Activated T-helper 1 cell treated with anti-CD3 and anti-CD28 coated beads, Interleukin-12 subunit alpha, Interleukin-12 subunit beta, Interleukin-2, Interleukin-4 antibody, amounts not matched to agents 30 ng/mL and 10 ng/mL and 1 ng/mL, durations not matched to agents 14 hours and 24 hours and 36 hours (primary cell): ENCODE results near the gene COX4I1. TPM values are rescaled to one million over a fixed set of nuclear protein-coding genes. Genes with fewer than 3 reads are reported as not detected.

Experiments used
- DNase-seq: peaks from one replicate; pipeline ENCODE4 v3.0.0; 2021; ENCODE audit warnings: low spot score
- H3K27ac Mint-ChIP-seq: one replicate; pipeline ENCODE4 v1.8.0; 2021; ENCODE audit warnings: mild to moderate bottlenecking, mixed read lengths
- H3K27me3 Mint-ChIP-seq: one replicate; pipeline ENCODE4 v1.8.0; 2022; ENCODE audit warnings: mild to moderate bottlenecking, moderate library complexity, mixed read lengths; ENCODE audit not compliant: insufficient read depth
- H3K36me3 Mint-ChIP-seq: one replicate; pipeline ENCODE4 v1.8.0; 2021; ENCODE audit warnings: low read depth, mixed read lengths
- H3K4me1 Mint-ChIP-seq: one replicate; pipeline ENCODE4 v1.8.0; 2021; ENCODE audit warnings: low read depth, mixed read lengths
- H3K4me3 Mint-ChIP-seq: one replicate; pipeline ENCODE4 v1.8.0; 2021; ENCODE audit warnings: mild to moderate bottlenecking, moderate library complexity, mixed read lengths
- H3K9me3 Mint-ChIP-seq: one replicate; pipeline ENCODE4 v1.8.0; 2021; ENCODE audit warnings: mixed read lengths
- intact Hi-C: fragments of 100-400 bp; cut with micrococcal nuclease; formaldehyde crosslinking; loops from one replicate; pipeline ENCODE4 v1.15.1; 2024
- total RNA-seq: library from RNA; stranded (reverse); gene quantifications from 2 replicates; pipeline ENCODE4 v1.2.3, GENCODE V29; 2022

The COX4I1 gene
- total RNA-seq, 1 donor from 2014 or later: 558 TPM

DNA sequence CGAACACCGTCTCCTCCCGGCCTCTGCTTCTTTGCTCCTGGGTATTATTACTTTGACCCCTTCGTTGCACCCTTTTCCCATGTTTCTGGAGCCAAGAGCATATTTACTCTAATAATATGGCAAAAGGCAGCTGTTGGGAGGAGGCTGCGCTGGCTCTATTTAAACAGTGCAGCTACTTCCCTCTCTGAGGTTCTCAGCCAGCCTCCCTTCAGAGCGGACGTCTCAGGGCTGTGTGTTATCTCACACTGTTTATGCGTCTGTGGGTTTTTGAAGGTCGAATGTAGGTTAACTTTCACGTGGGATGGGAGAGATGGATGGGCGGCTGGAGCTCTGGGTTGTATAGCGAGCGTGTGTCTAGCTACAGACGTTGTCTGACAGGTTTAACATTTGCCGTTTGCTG is 45.3 kb downstream of the COX4I1 start:
- no peak overlapping the region for H3K4me3 Mint-ChIP-seq
- intact Hi-C loops: no loop called here

DNA sequence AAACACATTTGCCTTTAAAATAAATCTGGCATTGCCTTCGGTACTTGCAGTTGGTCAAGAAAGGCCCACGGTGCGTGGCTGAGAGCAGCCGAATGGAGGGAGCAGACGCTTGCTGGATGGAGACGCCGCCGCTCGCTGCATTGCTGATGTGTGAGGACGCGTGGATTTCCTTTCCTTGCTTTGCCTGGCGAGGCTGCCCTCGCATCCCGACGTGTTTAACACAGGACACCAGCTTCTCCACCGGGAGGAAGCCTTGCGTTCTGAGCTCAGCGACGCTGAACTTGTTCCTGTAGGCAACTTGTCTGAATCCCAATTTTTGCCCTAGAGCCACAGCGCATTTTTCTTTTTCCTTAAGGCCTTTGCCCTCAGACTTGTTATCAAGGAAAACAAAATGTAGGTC is 45.8 kb downstream of the COX4I1 start:
- Mint-ChIP-seq H3K4me3 (no peak overlapping the region), H3K27ac (no peak overlapping the region), H3K4me1 (peaks cover 6% of the 10 kb centered on the region), H3K27me3 (peaks cover 14% of the 10 kb centered on the region), H3K9me3 (no peaks in the 10 kb centered on the region), H3K36me3 (no peaks in the 10 kb centered on the region)
- DNase-seq: no peak
- intact Hi-C loops: no loop called here

More for the DNA sequence above, 45.3 kb downstream of the COX4I1 start:
- no peak for DNase-seq
- peaks cover 6% of the 10 kb centered on the region for H3K4me1 Mint-ChIP-seq
- no peaks in the 10 kb centered on the region for H3K36me3 Mint-ChIP-seq
- H3K27me3 Mint-ChIP-seq: peaks cover 14% of the 10 kb centered on the region
- no peak overlapping the region for H3K27ac Mint-ChIP-seq
- H3K9me3 Mint-ChIP-seq: no peaks in the 10 kb centered on the region

DNA sequence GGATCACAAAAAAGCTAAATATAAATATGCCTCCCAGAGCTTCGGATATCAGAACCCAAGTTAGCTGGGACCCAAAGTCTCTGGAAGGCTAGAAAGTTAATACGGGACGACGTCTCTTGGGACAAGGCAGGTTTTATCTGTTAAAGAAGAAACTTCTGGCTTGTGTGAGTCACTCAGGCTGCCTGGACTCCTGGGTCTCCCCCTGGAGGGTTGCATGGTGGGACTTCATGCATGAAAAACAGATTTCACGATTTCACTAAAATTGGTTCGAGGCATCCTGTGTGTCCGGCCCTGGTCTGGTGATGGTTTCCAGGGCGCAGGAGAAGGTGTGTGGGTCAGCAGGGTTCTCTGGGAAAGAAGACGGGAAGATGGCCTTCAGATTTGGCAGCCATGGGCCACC is 47.0 kb downstream of the COX4I1 start:
- no peak overlapping the region for H3K4me3 Mint-ChIP-seq
- no peaks in the 10 kb centered on the region for H3K9me3 Mint-ChIP-seq
- H3K36me3 Mint-ChIP-seq: no peaks in the 10 kb centered on the region
- intact Hi-C loops: no loop called here
- DNase-seq: no peak
- peaks cover 6% of the 10 kb centered on the region for H3K4me1 Mint-ChIP-seq
- peaks cover 16% of the 10 kb centered on the region for H3K27me3 Mint-ChIP-seq
- no peak overlapping the region for H3K27ac Mint-ChIP-seq

DNA sequence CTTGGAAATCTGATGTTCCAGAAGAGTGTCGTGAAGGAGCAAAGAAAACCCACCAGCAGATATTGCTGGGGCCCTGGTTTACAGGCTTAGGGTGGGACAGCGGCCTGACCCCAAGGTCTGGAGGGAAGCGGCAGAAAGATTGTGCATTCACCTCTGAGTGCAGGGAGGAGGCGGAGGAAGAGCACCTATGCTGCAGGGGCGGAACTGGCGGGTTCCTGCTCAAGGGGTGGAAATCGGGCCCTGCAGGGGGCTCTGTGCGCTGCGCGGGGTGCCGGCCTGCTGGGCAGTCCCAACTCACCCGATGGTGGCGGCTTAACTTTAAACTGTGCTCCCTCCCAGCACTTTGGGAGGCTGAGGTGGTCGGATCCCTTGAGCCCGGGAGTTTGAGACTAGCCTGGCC is 47.5 kb downstream of the COX4I1 start:
- H3K36me3 Mint-ChIP-seq: no peaks in the 10 kb centered on the region
- DNase-seq: no peak
- H3K4me3 Mint-ChIP-seq: no peak overlapping the region
- no peak overlapping the region for H3K27ac Mint-ChIP-seq
- H3K4me1 Mint-ChIP-seq: peaks cover 6% of the 10 kb centered on the region
- H3K27me3 Mint-ChIP-seq: peaks cover 18% of the 10 kb centered on the region
- no peaks in the 10 kb centered on the region for H3K9me3 Mint-ChIP-seq
- intact Hi-C loops: no loop called here

DNA sequence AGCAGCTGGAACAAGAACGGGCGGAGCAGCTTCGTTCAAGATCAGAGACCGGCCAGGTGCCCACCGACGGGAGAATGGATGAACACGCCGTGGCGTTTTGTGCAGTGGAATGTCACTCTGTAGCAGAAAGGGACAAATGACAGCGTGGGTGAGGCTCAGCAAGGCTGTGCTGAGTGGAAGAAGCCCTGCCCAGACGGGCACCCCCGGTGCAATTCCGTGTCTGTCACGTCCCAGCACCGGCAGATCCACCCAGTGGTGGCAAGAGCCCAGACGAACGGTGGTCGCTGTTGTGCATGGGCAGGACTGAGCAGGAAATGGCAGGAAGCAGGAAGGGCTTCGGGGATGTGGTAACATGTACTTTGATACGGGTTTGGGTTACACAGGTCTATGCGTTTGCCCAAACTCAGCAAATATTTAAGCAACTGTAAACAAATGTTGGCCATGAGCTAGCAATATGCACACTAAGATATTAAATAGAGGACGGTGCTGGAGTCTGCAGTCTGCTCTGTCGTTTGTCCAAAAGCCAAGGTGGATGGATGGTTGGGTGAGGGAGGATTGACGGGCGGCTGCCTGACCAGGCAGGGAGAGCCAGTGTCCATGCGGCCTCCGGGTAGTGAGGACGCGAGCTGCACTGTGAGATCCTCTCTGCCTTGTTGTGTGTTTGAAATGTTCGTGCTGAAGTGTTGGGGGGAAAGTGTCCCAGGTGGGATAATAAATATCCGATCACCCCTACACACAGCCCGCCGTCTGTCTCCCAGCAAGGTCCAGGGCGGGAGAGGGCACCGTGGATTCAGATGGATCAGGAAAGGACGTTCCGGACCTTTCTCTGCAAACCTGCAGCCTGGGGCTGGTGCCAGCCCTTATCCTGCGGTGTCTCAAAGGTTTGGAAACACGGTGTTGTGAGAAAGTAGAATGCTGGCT is 48.4 kb downstream of the COX4I1 start:
- no peak overlapping the region for H3K27ac Mint-ChIP-seq
- DNase-seq: no peak
- H3K9me3 Mint-ChIP-seq: no peaks in the 10 kb centered on the region
- no peak overlapping the region for H3K4me3 Mint-ChIP-seq
- intact Hi-C loops: no loop called here
- no peaks in the 10 kb centered on the region for H3K36me3 Mint-ChIP-seq
- H3K4me1 Mint-ChIP-seq: peaks cover 6% of the 10 kb centered on the region
- H3K27me3 Mint-ChIP-seq: peaks cover 12% of the 10 kb centered on the region

DNA sequence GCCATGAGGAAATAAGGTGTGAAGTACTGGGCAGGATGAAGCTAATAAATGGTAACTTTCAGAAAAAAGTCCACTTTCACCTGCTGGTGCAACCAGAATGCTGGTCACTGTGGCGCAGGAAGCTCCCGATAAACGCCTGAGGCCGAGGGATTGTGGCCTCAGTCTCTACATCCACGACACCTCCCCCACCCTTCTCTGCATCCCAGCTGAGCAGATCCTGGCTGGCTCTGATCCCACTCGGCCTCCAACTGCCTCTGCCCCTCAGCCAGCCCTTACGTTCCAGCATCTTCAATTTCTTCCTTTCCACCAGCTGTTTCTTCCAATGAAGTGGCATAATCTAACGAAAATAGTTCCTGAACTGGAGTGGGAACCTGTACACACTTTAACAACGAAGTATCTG is 49.5 kb downstream of the COX4I1 start:
- intact Hi-C loops: no loop called here
- H3K36me3 Mint-ChIP-seq: no peaks in the 10 kb centered on the region
- H3K27me3 Mint-ChIP-seq: peaks cover 10% of the 10 kb centered on the region
- no peak overlapping the region for H3K27ac Mint-ChIP-seq
- H3K4me3 Mint-ChIP-seq: no peak overlapping the region
- H3K4me1 Mint-ChIP-seq: peaks cover 6% of the 10 kb centered on the region
- no peak for DNase-seq
- H3K9me3 Mint-ChIP-seq: no peaks in the 10 kb centered on the region

DNA sequence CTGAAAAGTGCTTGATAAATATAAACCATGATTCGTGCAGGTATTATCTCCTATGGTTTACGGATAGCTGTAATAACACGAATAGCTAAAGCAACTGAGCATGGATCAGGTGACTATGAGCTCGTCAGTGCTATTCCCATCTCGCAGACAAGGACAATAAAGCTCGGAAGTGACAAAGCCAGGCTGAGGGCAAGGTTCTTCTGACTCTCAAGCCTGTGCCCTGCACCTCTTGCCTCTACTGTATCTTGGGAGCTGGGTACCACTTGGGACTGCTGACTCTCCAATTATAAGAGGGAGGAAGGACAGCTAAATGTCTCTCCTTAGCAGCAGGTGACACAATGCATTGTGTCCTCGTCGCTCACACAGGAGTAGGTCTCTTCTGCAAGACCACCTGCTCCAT is 49.9 kb downstream of the COX4I1 start:
- intact Hi-C loops: no loop called here
- Mint-ChIP-seq H3K9me3 (no peaks in the 10 kb centered on the region), H3K4me3 (no peak overlapping the region), H3K4me1 (peaks cover 6% of the 10 kb centered on the region), H3K27ac (no peak overlapping the region), H3K27me3 (peaks cover 10% of the 10 kb centered on the region), H3K36me3 (no peaks in the 10 kb centered on the region)
- no peak for DNase-seq

DNA sequence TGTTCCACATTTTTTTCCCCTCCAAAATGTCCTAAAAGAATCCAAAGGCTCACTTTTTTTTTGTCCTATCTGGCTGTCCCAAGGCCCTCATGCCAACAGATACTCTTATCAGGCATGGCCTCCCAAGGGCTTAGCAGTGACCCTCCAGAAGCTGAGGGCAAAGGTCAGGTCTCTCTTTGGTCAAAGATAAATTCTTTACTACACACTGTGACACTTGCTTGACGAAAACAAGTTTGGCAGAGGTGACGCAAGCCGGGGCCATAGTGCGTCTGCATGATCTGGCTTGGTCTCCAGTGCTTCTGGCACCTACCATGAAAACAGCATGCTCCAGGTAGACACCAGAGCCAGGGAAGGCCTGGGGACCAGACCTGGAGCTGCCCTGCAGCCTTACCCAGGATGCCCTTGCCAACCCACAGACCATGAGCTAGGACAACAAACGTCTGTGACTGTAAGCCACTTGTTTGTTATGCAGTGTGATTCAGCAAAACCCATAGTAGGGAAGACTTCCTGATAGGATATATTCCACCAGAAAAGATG is 50.9 kb downstream of the COX4I1 start:
- no peak for DNase-seq
- Mint-ChIP-seq H3K4me1 (no peaks in the 10 kb centered on the region), H3K4me3 (no peak overlapping the region), H3K36me3 (no peaks in the 10 kb centered on the region), H3K9me3 (no peaks in the 10 kb centered on the region), H3K27ac (no peak overlapping the region), H3K27me3 (peaks cover 8% of the 10 kb centered on the region)
- intact Hi-C loops: no loop called here

DNA sequence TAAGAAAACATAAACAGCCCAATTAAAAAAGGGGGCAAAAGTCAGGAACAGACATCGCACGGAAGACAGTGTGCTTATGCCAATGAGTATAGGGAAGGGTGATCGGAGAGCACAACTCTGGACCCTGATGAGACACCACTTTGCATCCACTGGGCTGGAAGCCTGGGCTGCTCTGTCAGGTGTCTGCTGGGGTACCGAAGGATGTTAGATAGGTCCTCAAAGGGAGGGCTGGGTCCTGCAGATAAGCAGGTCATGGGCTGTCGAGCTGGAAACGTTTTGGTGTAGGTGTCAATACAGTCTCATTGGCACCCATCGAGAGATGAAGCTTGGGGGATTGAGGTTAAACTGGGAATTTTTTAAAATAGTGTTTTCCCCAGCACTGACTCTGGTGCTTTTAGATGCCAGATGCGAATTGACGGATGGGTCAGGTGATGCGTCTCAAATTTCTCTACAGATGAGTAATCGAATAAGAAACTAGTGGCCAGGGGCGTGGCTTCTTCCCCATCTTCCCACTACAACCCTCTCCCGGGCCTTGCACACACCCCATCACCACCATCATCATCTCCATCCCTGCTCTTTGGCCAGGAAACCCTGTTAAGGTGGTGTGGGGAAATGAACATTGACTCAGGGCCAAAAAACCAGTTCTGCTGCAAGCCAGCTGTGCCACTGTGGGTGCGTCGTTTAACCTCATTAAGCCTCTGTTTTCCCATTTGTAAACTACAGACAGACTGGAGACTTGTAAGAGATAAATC is 51.7 kb downstream of the COX4I1 start:
- Mint-ChIP-seq H3K4me1 (no peaks in the 10 kb centered on the region), H3K36me3 (no peaks in the 10 kb centered on the region), H3K27me3 (peaks cover 8% of the 10 kb centered on the region), H3K27ac (no peak overlapping the region), H3K9me3 (peaks cover 4% of the 10 kb centered on the region), H3K4me3 (no peak overlapping the region)
- DNase-seq: no peak
- intact Hi-C loops: no loop called here

DNA sequence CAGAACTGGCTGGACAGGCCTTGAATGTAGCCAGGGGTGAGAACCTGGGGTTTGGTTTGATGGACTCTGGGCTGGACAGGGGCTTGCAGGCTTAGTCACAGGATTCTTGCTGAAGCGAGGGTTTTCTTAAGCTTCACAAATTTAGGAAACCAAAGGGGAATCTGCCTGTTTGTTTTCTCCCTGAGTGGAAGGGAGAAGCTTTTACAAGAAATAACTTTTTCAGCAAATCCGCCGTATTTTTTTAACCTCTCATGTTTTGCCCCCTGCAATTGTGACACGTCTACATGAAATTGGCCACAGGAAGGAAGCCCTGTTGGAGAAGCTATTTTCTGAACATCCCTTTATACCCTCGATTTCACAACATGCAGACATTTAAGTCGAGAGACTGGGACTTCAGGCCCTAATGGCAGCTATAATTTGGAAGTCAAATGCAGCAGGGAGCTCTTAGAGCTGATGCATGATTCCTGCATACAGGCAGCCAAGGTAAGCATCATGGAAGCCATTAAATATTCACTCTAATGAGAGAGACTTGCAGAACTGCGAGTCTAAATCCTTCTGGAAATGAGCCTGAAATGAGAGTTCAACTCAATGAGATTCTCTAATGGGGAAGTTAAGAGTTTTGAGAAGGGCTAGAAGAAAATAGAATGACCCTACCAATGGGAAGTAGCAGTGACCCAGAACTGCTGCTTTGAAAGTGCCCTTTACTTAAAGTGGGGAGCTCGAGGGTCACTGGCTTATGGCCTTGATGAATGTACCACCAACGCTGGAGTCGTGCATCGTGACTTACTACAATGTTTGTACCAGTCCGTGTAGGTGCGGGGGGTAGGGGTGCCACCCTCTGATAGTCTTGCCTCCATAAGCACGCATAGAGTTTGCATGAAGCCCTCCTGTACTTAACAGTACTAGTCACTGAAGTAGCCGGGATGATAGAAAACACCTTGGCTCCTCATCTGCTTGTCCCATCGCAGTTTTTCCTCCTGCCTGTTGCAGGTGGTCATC is 54.4 kb downstream of the COX4I1 start:
- H3K27ac Mint-ChIP-seq: no peak overlapping the region
- peaks cover 4% of the 10 kb centered on the region for H3K9me3 Mint-ChIP-seq
- peaks cover 10% of the 10 kb centered on the region for H3K27me3 Mint-ChIP-seq
- intact Hi-C loops: no loop called here
- no peak overlapping the region for H3K4me3 Mint-ChIP-seq
- H3K4me1 Mint-ChIP-seq: no peaks in the 10 kb centered on the region
- DNase-seq: no peak
- no peaks in the 10 kb centered on the region for H3K36me3 Mint-ChIP-seq

DNA sequence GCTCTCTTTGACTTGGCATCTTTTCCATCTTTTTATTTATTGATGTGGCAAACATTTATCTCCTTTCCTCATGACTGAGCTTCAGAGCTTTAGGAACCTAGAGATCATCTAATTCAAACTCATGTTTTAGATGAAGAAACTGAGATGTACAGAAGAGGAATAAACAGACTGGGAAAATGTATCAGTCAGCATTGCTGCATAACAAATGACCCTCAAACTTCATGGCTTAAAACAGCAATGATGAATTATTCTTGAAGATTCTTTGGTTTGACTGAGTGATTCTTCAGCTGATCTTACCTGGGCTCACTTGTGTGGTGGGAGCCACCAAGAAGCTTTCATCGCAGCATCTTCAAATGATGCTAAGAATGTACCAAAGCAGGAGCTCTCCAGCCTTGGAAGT is 55.4 kb downstream of the COX4I1 start:
- Mint-ChIP-seq H3K4me1 (peaks cover 6% of the 10 kb centered on the region), H3K27ac (no peak overlapping the region), H3K36me3 (no peaks in the 10 kb centered on the region), H3K4me3 (no peak overlapping the region), H3K27me3 (peaks cover 10% of the 10 kb centered on the region), H3K9me3 (peaks cover 4% of the 10 kb centered on the region)
- DNase-seq: no peak
- intact Hi-C loops: no loop called here

DNA sequence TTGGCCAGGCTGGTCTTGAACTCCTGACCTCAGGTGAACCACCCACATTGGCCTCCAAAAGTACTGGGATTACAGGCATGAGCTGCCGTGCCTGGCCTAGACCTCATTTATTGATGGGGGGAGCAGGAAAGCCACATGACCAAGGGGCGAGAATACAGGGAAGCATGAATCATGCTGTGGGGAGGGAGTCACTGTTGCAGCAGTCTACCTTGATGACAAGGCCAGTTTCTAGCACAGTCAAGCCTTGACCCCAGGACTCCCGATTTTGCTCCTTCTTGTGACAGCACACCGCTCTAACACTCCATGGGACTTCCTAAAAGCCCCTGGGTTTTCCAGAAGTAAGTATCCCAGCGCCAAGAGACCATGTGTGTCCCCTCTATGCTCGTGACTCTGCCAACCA is 56.6 kb downstream of the COX4I1 start:
- Mint-ChIP-seq H3K27ac (no peak overlapping the region), H3K4me3 (no peak overlapping the region), H3K36me3 (no peaks in the 10 kb centered on the region), H3K27me3 (peaks cover 10% of the 10 kb centered on the region), H3K4me1 (peaks cover 6% of the 10 kb centered on the region), H3K9me3 (peaks cover 4% of the 10 kb centered on the region)
- intact Hi-C loops: no loop called here
- DNase-seq: no peak
